ENCODE results near the gene ATP1A2.

- TF ChIP-seq POLR2AphosphoS5 (IDR thresholded peaks at IDR 0.05; ENCODE audit: insufficient read depth in 1 of 2, low read depth in 1 of 2), result no peak
- no peak for TF ChIP-seq POLR2A (IDR thresholded peaks at IDR 0.05)
- TF ChIP-seq, protein P1, sequence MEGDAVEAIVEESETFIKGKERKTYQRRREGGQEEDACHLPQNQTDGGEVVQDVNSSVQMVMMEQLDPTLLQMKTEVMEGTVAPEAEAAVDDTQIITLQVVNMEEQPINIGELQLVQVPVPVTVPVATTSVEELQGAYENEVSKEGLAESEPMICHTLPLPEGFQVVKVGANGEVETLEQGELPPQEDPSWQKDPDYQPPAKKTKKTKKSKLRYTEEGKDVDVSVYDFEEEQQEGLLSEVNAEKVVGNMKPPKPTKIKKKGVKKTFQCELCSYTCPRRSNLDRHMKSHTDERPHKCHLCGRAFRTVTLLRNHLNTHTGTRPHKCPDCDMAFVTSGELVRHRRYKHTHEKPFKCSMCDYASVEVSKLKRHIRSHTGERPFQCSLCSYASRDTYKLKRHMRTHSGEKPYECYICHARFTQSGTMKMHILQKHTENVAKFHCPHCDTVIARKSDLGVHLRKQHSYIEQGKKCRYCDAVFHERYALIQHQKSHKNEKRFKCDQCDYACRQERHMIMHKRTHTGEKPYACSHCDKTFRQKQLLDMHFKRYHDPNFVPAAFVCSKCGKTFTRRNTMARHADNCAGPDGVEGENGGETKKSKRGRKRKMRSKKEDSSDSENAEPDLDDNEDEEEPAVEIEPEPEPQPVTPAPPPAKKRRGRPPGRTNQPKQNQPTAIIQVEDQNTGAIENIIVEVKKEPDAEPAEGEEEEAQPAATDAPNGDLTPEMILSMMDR (IDR thresholded peaks at IDR 0.05), result no peak
These were observed 34.2 kb downstream of the ATP1A2 start for GRCh38 chr1:160149716-160150115.

Data from vagina (tissue), 2 donors.